HS-5 (cell line): ENCODE results near the gene CPA1.

Experiments used
- DNase-seq: peaks from one replicate; pipeline ENCODE4 v3.0.0-alpha.2; 2012; ENCODE audit warnings: low read depth

CPA1 gene

GRCh38 chr7:130426564-130426963, 46.3 kb downstream of the CPA1 start:
- DNase-seq = no peak

GRCh38 chr7:130429019-130429418, 48.7 kb downstream of the CPA1 start:
- no peak for DNase-seq

- DNase-seq = no peak
Measured at GRCh38 chr7:130430115-130430514, 49.8 kb downstream of the CPA1 start.

GRCh38 chr7:130430841-130431666, 50.8 kb downstream of the CPA1 start:
- DNase-seq = no peak

GRCh38 chr7:130432886-130433285, 52.6 kb downstream of the CPA1 start:
- DNase-seq = no peak

- DNase-seq = no peak
Measured at GRCh38 chr7:130433301-130433700, 53.0 kb downstream of the CPA1 start.

GRCh38 chr7:130435311-130435854, 55.1 kb downstream of the CPA1 start:
- DNase-seq = no peak

- no peak for DNase-seq
Measured at GRCh38 chr7:130436253-130436652, 56.0 kb downstream of the CPA1 start.
